ENCODE measurements around the gene ZBTB7A.

The ZBTB7A gene

DNA sequence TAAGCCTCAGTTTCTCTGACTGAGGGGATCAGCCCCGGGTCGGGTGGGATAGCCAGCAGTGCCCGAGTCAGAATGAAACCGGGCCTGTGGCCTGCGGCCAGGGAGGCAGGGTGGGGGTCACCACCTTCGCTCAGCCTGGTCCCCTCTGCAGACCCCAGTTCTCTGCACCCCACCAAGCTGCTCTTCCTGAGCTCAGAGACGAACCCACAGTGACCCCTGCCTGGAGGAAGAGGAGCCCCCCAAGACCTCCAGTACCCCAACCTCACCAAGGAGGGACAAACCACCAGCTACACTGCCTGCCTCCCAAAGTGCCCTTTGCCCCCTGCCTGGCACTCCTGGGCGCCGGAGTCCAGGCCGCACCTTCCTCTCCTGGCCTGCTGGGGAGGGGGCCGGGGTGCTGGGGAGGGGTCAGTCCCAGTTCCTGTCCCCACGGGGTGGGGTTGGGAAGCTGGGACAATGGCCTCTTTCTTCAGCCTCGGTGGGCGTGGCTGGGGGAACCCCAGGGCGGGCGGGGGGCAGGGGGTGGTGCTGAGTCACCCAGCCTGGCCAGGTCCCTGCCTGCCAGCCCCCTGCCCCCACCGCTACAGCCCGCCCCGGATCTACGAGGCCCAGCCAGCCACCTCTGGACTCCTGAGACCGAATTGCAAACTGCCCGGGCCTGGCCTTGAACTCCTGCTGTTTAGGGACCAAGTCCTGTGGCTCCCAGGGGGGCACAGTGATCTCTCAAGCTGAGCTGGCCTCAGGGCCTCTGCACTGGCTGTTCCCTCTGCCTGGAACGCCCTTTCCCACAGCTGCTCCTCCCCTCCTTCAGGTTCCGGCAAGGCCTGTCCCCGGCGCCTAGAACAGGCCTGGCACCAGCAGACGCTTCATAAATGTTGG lies 14.3 kb downstream of the ZBTB7A start:
- no peak for DNase-seq

DNA sequence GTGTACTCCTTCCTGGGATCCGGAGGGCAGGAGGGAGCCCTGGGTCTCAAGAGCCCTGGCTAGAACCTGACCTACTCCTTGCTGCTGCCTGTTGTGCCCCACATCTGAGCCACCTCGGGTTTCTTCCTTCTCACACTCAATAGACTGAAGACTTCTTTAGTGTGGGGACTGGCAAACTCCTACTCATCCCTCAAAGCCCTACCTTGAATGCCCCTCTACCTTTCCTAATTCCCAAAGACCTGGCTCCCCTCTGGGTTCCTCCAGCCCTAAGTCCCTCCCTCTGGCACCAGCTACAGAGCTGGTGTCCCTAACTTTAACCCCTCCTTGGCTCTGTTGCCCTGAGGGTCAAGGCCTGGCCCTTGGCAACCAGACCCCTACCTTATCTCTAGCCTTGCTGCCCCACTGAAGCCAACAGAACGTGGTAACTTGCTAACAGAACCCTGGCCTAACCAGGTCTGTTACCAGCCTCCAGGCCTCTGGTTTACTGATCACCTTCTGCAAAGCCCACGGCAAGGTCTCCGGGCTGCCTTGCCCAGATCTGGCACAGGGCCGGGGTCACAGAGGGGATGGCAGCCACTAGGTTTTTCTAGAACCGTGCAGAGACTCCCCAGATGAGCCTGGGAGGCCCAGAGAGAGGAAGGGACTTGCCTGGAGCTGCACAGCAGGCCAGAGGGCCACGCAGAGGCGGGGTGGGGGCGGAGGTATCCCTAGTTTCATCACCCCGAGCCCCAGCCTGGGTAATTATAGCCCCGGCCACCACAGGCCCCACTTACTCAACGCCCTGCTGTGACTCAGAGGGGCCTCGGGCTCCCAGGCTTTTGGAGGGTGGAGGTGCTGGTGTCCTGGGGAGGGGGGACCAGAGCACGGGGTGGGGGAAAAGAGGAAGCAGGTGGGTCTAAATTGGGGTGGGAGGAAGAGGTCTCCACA lies 15.3 kb downstream of the ZBTB7A start:
- DNase-seq = no peak

DNA sequence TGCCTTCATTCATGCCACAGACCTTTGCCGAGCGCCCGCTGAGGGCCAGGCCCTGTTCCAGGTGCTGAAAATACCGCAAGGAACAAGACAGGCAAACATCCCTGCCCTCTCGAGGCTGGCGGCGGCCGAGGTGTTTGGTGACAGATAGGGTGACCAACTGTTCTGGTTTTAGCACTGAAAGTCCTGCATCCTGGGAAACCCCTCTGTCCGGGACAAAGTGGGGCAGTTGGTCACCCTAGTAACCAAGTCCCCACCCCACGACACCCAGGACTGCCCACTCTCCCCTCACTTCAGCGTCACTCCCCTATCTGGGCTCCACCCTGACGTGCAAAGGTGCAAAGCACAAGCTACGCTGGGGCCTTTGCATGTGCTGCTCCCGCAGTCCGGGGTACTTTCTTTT lies 17.3 kb downstream of the ZBTB7A start:
- no peak for DNase-seq

DNA sequence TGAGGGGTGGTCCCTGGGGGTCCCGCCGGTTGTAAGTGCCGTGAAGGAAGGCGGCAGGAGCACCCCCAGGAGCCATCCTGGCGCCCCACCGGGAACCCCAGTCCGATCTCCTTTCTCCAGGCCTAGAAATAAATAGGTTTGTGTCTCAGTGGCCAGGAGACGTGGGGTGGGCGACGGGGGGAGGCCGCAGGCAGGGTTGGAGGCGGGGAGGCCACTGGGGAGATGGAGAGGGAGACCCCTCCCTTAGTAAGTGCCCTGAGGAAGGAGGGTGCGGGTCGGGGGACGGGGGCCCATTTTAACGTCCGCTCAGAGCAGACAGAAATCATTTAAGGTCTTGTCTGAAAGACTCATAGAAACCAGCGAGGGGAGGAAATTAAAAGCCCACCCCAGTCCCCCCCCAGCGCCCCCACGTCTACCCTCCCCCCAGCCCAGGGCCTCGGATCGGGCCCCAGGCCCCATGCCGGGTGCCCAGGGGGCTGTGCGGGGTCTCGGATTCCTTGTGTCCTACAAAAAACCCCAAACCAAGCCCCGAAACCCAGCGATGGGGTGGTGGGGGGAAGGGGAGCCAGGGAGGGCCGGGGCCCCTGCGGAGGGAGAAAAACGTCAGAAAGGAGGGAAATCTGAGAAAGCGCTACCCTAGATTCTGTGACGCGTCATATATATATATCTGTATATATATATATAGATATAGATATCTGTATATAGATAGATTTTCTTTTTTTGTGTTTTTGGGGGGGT lies 19.6 kb downstream of the ZBTB7A start:
- DNase-seq = no peak

DNA sequence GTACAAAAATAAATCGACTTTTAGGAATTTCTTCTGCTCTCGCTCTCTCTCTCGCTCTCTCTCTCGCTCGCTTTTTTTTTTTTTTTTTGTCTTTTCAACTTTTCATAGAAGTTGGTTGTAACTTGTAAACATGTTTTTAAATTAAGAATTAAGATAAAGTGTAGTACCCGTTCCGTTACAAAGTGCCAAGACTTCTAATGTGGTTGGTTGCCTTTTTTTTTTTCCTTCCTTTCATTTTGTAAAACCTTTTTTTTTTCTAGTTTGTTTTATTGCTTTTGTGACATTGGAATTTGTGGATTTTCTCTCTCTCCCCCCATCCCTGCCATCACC lies 20.4 kb downstream of the ZBTB7A start:
- no peak for DNase-seq

DNA sequence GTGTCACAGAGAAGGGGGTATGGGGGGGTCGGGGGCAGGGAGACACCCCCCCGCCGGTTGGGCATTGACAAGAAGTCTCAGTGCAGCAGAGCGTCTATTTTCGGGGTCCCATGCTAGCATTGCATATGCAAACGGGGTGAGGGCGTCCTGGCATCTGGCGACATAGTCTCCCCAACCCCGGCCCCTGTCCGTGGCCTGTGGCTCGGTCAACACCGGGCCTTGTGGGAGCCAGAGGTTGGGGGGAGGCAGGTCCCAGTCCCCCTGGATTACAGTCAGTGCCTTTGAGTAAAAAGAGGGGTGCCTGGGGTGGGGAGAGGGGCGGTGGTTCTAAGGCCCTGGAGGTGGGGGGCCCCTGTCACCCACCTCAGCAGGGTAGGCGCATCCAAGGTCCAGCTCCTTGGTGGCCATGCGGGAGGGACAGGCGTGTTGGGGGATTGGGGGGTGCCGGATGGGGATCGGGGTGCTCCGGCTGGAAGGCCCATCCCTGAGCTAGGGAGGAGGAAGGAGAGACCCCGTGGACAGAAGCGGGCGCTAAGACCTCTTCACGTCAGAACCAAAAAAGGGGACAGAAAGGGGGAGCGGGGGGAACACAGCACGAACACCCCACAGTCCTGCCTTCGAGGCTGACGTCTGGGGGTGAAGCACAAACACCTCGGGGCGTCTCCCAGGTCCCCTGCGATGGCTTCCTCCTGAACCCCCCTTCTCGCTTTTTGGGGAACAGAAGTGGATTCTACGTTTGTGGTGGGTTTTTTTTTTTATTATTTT lies 20.9 kb downstream of the ZBTB7A start:
- no peak for DNase-seq

DNA sequence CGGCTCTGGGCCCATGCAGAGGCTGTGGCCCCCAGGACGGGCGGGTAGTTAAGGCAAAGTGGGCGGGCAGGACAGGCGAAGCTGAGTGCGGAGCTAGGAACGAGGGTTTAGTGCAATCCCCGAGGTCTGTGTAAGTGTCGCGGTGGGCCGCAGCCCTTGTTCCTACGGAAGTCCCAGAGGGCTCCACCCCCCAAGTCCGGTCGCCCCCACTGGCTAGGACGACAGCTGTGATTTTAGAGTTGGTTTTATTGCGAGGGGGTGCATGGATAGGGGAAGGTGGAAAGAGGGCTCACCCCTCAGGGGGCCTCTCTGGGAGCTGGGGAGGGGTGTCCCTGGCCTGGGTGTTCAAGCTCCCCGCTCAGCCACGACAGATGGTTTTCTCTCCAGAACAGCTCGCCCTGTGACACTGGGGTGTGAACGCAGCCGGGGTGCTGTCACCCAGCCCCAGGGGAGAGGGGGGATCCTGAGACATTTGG lies 21.7 kb downstream of the ZBTB7A start:
- DNase-seq = no peak

DNA sequence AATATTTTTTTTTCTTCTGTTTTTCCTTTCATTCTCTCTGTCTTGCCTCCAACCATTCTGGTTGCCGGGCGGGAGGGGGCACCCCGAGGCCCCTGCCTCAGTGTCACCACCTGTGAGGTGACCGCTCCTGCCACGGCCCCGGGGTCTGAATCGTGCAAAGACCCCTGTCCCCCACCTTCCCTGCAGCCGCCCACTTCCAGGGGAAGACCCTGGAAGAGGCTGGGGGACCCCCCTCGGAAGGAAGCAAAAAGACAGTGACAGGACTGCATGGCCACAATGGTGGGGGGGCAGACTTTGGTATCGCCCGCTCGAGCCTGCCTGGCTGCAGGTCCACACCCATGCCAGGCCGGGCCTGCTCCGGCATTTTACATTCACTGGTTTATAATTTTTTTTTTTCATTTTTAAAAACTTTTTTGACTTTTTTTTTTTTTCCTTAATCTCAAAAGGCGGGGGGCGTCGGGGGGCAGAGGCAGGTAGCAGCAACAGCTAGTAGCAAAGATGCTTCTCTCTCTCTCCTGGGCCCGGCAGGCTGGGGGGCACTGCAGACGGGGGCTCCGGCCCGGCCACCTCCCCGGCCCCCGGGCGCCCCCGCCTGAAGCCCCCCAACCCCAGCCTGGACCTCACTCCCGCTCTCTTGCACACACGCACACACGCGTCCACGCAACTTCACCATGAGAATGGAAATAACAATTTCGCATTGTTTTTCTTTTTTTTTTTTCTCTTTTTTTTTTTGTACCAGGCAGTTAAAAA lies 22.6 kb downstream of the ZBTB7A start:
- no peak for DNase-seq

DNA sequence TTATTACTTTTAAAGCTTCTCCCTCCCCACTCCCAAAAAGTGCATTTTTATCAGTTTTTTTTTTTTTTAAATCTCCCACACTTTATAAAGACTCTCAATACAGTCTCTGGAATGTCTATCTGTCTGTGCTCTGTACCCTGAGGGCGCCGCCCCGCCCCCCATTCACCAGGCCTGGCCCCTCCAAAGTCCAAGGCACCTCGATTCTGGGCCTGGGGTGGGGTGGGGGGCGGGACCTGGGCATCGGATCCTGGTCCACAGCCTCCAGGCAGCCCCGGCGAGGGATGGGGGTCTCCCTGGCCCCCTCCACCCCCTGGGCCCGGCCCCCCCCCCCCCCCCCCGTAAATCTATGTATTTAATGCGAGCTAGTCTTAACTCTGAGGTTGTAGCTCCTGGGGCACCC lies 23.3 kb downstream of the ZBTB7A start:
- DNase-seq = no peak

DNA sequence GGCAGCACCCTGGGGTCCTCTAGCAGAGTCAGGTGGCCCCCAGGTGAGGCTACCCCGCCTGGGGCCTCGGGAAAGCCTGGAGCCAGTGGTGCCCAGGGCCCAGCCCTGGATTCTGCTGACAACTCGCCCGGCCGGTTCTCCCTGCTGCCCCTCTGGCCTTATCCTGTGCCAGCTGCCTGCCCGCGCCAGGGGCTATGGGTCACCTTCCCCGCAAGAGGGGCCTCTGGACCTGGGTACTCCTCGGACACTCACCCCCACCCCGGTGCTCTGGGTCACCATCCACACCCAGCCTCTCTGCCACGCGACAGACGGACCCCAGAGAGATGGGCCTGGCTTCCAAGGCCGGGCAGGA lies 24.0 kb downstream of the ZBTB7A start:
- no peak for DNase-seq

DNA sequence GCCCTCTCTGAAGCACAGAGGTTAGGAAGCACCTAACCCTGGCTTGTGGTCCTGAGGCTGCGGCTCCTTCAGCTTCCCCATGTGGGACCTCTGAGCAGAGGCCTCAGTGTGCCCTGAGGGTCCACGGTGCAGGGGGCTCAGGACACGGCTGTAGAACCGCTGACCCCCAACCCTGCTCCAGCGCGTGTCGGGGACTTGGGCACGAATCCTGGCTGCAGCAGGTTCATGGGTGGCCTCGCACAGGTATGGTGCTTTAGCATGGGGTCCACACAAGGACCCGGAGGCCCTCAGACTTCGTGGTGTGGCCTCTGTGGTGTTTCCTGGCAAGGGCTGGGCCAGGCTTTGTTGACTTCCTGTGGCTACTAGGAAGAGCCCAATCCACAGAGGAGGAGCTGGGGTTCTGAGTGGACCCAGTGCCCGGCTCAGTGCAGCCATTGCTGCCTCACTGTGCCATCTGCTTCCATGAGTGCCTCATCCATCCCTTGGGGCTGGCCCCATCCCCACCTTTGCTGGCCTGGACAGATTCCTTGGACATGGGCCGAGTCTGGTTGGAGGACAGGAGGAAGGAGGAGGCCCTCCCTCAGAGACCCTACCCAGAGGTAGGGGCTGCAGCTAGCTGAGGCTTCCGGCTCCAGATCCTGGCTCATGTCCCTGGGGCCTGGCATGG lies 24.5 kb downstream of the ZBTB7A start:
- DNase-seq = no peak

DNA sequence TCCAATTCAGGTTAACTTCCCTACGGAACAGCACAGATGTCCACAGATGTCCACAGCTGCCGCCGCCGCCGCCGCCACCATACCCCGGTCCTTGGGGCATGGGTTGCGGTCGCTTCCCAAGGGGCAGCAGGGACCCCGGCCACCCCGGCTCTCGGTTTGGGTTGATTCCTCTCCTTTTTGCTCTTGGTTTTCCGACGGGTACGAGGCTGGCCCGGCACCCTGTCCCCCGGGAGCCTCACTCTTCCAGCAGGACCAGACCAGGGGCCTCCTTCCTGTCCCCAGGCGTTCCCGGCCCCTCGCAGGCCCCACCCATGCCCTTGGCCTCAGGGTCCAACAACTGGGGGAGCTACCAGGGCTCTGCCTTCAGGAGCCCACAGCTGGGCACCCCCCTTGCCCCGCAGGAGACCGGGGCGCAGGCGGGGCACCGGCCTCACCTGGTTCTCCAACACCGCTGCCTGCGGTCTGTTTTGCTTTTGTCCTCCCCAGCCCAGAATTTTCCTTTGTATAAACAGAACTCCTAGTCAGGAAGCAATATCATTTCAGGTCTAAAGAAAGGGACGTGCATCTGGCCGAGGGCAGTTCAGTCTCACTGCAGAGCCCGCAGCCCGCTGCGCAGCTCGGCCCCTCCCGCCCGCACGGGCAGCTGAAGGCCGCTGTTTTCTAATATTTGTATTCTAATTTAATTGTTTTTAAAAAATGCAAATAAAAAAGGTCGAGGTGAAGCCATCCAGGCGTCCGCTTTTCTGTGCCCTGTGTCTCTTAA lies 27.9 kb downstream of the ZBTB7A start:
- no peak for DNase-seq

DNA sequence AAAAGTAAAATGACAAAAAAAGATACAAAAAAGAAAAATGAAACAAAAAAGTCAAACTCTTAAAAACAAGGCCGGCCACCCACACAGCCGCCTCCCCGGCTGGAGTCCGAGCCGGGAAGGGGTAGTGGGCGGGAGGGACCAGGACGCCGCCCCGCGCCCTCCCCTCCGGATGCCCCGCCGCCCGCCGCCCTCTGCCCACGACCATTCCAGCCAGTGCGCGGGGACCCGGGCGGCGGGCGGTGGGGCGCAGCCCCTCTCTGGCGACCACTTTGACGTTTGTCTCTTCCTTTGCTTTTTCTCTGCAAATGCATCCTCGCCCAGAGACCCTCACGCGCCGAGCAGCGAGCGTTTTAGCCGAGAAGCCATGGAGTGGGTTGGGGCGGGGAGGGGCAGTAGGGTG lies 28.6 kb downstream of the ZBTB7A start:
- no peak for DNase-seq

DNA sequence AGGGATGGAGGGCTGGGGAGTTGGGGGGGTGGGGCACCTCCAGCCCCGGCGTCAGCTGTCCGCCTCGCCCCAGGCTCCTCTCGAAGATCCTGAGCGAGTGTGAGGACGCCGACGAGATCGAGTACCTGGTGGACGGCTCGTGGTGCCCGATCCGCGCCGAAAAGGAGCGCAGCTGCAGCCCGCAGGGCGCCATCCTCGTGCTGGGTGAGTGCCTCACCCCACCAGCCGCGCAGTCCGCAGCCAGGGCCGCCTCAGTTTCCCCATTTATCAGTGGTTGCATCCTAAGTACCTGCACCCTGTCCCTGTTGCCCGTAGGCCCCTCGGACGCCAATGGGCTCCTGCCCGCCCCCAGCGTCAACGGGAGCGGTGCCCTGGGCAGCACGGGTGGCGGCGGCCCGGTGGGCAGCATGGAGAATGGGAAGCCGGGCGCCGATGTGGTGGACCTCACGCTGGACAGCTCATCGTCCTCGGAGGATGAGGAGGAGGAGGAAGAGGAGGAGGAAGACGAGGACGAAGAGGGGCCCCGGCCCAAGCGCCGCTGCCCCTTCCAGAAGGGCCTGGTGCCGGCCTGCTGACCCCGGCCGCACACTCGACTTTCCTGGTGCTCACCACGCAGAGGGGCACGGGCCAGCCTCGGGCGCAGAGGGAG lies 29.3 kb downstream of the ZBTB7A start:
- DNase-seq = no peak

DNA sequence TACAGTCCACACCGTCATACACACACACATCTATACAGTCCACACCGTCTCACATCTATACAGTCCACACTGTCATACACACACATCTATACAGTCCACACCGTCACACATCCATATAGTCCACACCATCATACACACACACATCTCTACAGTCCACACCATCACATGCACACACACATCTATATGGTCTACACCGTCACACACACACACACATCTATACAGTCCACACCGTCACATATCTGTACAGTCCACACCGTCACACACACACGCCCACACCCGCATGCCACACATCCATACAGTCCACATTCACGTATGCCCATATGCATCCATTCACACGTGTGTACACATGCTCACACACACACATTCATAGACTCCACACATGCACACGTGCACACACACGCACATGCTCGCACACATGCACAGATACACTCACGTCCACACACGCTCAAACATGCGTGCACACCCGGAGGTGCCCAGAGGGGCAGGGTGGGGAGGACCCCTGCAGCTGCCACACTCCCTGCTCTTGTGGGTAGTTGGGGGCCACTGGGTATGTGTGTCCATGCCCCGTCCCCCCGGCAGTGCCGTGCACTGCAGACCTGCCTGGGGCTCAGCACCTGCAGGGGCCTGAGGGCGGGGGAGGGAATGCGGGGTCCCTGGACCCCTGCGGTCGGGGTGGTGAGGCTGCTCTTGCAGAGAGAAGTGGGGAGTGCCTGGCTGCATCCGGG lies 30.0 kb downstream of the ZBTB7A start:
- DNase-seq = no peak

DNA sequence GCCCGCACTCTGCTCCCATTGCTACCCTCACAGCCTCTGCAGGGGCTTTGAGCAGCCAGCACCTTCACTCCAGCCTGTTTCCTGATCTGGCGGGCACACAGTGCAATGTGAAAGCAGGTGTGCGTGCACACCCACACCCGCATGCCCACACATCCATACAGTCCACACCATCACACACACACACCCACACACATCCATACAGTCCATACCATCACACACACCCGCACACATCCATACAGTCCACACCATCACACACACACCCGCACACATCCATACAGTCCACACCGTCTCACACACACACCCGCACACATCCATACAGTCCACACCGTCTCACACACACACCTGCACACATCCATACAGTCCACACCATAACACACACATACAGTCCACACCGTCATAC lies 31.1 kb downstream of the ZBTB7A start:
- DNase-seq = no peak

DNA sequence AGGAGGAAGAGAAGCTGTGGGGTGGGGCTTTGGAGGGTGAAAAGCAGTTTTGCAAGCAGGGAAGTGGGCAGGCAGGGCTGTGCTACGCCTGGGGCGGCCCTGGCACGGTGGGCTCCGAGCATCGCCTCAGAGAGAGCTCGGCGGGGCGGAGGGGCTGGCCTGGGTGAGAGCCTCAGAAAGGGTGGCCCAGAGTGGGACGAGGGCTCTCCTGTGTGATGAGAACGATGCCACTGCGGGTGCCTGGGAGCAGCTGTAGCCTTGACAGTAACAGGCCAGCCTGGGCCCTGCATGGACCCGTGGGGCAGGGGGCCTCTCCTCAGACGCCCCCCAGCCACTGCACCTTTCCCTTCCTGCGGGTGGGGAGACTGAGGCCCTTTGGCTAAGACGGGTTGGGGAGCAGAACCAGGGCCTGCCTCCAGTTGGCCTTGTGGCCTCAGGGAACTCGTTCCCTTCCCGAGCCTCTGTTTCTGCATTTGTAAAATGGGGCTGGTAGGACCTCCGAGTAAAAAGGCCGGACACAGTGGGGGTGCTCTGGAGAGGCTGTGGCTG lies 31.6 kb downstream of the ZBTB7A start:
- no peak for DNase-seq

DNA sequence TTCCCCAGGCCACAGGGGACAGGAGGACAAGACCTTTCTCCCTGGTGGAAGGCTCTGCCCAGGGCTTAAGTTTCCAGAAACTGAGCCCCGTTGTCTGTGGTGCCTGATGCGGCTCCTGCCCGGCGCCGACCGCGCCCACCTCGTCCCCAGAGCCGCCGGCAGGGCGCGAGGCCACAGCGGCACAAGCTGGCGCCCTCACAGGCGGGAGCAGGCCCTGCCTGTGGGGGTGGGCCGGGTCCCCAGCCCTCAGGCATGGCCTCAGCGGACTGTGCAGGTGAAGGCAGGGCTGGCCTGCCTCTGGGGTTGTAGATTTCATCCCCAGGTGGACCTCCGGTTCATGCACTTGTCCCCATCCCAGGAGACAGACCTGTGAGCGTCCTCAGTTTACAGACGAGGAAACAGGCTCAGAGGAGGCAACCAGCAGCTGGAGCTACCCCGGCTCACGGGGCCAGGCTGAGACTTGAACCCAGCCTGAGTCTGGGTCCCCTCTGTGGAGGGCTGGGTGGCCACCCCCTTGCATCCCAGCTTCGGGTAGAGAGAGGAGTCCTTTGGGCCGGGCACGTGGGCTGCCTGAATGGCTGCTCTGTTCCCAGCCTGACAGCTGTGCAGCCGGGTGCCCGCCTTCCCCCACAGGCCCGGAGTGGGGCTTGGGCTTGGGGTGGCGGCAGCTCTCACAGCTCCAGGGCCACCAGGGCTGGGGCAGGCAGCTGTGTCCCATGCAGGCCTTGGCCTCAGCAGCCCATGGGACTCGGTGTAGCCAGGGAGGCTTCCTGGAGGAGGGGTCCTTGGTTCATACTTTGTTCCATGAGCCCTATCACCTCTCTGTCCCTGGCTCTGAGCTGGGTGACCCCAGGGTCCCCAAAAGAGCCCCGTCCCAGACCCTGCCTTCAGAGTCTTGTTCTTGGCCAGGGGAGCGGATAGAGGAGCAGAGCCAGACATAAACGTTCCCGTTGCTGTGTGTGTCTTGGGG lies 32.4 kb downstream of the ZBTB7A start:
- no peak for DNase-seq
